T-helper 1 cell (primary cell): ENCODE data around the gene NPPC.
A peak's percentile ranks its signal among the peaks of the same experiment; 100 is the strongest.

Experiments
- DNase-seq, 5 donors: peaks; one replicate each; pipeline ENCODE4 v3.0.0-alpha.2; 2012 to 2020

Gene NPPC

GRCh38 chr2:231934441-231935206 lies 8.4 kb upstream of the NPPC start:
- DNase-seq: no peak

GRCh38 chr2:231933916-231934401 lies 7.8 kb upstream of the NPPC start:
- DNase-seq: no peak

GRCh38 chr2:231932985-231933915 lies 7.1 kb upstream of the NPPC start:
- no peak for DNase-seq

GRCh38 chr2:231932711-231932970 lies 6.4 kb upstream of the NPPC start:
- DNase-seq: no peak

GRCh38 chr2:231931481-231931915 lies 5.3 kb upstream of the NPPC start:
- DNase-seq: no peak

GRCh38 chr2:231930593-231931281 lies 4.5 kb upstream of the NPPC start:
- no peak for DNase-seq

GRCh38 chr2:231929961-231930592 lies 3.9 kb upstream of the NPPC start:
- no peak for DNase-seq

- no peak for DNase-seq
Measured at GRCh38 chr2:231928901-231929725, 2.9 kb upstream of the NPPC start.

GRCh38 chr2:231928481-231928880 lies 2.3 kb upstream of the NPPC start:
- DNase-seq: no peak

- no peak for DNase-seq
Measured at GRCh38 chr2:231927566-231927890, 1.3 kb upstream of the NPPC start.

- DNase-seq: peak in 1 of 5 donors; percentile 16
Measured at GRCh38 chr2:231926761-231927565, 767 bp upstream of the NPPC start.

- peak; percentile 40 to 60 (median 48) for DNase-seq
Measured at GRCh38 chr2:231925303-231926179, 655 bp downstream of the NPPC start.

GRCh38 chr2:231924889-231925275 lies 1.3 kb downstream of the NPPC start:
- DNase-seq: no peak

- DNase-seq: no peak
Measured at GRCh38 chr2:231923951-231924888, 2.0 kb downstream of the NPPC start.

GRCh38 chr2:231923010-231923344 lies 3.2 kb downstream of the NPPC start:
- no peak for DNase-seq

GRCh38 chr2:231922311-231923009 lies 3.7 kb downstream of the NPPC start:
- no peak for DNase-seq

- no peak for DNase-seq
Measured at GRCh38 chr2:231920795-231921194, 5.4 kb downstream of the NPPC start.

GRCh38 chr2:231920366-231920765 lies 5.8 kb downstream of the NPPC start:
- no peak for DNase-seq
